Measurements from ENCODE around the gene ADSS1.

ADSS1 gene

DNA sequence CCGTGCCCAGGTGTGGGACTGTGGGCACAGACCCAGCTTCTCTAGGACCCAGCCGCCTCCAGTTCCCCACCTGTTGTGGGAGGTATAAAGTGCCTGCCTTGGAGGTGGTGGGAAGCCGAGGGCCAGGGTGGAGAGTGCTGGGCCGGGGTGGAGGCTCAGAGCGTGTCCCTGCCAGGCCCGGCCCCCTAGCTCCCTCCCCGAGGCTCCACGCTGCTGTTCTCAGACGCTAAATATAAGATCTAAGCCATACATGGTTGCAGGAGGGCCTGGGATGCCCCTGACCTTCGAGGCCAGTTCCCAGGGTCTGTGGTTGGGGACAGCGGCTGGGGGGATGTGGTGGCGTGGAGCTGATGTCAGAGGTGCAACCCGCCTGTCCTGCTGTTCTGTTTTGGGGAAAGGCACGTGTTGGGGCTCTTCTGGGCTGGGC is 23.8 kb upstream of the ADSS1 start:
- no peak for DNase-seq

GRCh38 chr14:104700747-104701217 is 23.2 kb upstream of the ADSS1 start:
- no peak for DNase-seq

GRCh38 chr14:104701383-104702076 is 22.5 kb upstream of the ADSS1 start:
- DNase-seq: no peak

GRCh38 chr14:104702106-104702505 is 21.9 kb upstream of the ADSS1 start:
- DNase-seq: no peak

DNA sequence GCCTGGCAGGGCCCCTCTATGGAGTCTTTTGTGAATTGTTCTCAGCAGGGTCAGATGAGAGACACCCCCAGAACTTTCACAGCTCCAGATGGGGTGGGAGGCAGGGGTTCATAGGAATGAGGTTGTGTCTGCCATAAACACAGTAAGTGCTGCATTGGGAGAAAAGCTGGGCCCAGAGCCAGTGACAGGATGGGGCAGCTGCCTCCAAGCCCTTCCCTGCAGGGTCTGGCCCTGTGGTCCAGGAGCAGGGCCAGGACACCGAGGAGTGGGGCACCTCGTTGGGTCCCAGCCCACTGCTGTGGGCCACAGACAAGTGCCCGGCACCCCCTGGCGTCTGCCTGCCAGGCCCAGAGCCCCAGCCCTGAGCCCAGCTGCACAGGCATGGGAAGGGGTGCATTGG is 21.4 kb upstream of the ADSS1 start:
- no peak for DNase-seq

- DNase-seq: no peak
These were observed 20.8 kb upstream of the ADSS1 start for GRCh38 chr14:104703269-104703668.

DNA sequence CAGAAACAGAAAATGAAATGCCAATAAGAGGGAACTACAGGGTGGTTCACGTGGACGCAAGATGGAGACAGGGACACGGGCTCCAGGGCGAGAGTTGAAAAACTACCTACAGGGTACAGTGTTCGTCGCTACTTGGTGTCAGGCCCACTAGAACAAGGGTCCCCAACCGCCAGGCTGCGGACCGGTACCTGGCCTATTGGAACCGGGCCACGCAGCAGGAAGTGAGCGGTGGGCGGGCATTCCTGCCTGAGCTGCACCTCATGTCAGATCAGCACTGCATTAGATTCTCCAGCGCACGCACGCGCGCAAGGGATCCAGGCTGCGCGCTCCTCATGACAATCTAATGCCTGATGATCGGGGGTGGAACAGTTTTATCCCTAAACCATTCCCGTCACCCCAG is 19.8 kb upstream of the ADSS1 start:
- DNase-seq: no peak

DNA sequence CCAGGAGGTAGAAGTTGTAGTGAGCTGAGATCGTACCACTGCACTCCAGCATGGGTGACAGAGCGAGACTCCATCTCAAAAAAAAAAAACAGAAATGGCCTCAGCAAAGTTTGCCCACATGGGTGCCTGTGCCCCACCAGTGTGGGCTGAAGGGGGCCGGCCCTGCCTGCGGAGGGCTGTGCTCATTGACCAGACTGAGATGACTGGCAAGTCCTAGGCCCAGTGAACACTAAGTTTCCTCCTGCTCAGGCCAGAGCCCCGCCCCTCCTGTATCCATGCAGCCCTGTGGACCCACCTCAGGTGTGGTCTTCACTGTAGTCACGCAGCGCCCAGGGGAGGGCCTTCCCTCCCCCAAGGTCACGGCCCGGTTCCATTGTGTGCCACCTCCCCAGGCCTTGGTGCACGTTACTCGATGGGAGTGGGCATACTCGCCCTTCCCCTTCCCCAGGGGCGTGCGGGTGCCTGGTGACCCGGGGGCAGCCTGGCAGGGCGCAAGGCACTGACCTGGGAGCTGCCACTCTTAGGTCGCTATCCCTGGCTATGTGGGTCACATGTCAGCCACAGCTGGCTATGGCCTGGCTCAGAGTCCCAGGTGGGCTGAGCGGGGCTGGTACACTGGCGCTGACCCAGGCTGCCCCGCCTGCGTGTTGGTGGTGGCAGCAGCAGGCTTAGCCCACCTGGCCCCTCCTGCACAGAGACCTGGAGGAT is 18.5 kb upstream of the ADSS1 start:
- DNase-seq: no peak

- no peak for DNase-seq
These were observed 17.1 kb upstream of the ADSS1 start for GRCh38 chr14:104706733-104707607.

GRCh38 chr14:104707608-104708595 is 16.1 kb upstream of the ADSS1 start:
- no peak for DNase-seq

GRCh38 chr14:104708606-104709268 is 15.3 kb upstream of the ADSS1 start:
- DNase-seq: peak; percentile 74

DNA sequence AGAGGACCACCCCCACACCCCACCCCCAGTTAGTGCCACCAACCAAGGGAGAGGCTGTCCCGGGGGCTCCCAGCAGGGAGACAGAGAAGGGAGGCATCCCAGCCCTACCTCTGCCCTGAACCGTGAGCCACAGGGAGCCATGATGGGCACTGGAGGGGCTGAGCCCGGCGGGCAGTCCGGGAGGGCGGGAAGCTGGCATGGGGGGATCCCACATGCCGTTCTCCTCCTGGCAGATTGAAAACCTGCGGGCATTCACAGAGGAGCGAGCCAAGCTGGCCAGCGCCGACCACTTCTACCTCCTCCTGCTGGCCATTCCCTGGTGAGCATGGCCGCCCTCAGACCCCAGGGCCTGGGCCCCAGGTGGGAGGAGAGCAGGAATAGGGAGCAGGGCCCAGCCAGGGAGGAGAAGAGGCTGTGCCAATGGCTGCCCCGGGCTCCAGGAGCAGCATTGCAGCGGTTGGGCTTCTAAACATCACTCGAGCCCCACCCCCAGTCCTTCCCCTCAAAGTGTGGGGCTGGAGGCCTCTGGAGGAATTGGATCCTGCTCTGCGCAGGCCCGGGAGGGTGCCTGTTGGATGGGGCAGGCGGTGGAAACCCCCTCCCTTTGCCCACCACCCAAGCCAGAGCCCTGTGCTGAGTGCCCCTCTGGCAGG is 14.5 kb upstream of the ADSS1 start:
- DNase-seq: no peak

DNA sequence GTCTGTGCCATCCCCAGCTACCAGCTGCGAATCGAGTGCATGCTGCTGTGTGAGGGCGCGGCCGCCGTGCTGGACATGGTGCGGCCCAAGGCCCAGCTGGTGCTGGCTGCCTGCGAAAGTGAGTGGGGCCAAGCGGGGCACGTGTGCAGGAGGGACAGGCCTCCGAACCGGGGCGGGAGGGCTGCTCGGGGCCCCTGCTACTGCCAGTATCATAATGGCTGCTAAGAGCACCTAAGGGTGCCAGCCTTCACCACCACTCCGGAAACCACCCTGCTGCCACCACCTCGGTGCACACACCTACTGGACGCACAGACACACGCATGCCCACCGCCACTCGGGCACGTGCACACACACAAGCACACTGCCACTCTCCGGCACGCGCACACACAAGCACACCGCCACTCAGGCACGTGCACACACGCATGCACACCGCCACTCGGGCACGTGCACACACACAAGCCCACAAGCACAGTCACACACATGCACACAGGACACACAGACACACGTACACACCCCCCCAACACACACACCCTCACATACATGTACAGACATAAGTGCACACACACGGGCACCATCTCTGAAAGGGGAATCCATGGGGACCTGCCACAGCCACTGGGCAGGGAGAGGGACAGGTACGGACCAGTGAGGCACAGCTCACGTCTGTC is 13.8 kb upstream of the ADSS1 start:
- DNase-seq: no peak

GRCh38 chr14:104712881-104713734 is 10.9 kb upstream of the ADSS1 start:
- no peak for DNase-seq

DNA sequence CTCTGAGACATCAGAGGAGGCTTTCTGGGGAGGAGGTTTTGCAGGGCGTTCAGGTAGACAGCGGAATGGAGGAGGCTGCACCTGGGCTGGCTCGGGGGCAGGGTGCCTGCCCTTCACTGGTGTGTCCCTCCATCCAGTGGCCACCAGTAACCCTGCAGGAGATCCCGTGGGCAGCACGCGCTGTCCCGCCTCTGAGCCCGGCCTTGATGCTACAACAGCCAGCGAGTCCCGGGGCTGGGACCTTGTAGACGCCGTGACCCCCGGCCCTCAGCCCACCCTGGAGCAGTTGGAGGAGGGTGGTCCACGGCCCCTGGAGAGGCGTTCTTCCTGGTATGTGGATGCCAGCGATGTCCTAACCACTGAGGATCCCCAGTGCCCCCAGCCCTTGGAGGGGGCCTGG is 10.0 kb upstream of the ADSS1 start:
- DNase-seq: no peak

GRCh38 chr14:104714681-104715080 is 9.3 kb upstream of the ADSS1 start:
- DNase-seq: no peak

DNA sequence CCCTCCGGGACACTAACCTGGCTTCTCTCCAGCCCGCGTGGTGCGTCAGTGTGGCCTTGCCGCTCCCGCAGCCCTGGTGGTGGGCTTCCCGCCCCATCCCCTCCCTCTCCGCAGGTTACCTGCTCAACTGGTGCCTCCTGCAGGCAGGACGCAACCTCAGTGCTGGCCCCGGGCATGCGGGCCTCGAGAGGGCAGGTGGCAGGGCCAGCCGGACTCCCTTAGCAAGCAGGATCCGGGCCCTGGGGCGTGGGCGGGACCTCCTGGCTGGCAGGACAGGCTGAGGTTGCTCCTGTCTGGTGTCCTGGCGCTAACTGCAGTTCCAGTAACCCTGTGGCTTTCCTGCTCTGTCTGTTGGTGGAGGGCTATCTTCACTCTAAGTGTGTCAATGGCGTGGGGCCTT is 8.6 kb upstream of the ADSS1 start:
- no peak for DNase-seq

DNA sequence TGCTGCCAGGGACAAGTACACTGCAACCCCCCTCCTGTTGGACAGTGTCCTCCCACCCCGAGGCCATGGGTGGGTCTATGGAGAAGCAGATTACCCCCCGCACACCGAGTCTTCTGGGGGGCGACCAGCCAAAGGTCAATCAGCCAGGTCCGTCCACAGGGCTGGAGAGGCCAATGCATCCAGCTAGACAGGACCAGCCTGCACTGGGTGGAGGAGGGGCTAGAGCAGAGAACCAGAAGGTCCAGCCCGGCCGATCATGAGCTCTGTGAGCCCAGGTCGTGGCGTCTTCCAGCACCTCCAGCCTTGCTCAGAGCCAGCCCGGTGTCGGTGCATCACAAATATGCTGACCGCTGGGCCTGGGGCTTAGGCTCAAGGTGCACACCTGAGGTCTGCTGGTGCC is 8.2 kb upstream of the ADSS1 start:
- no peak for DNase-seq

GRCh38 chr14:104717137-104717536 is 6.9 kb upstream of the ADSS1 start:
- no peak for DNase-seq

GRCh38 chr14:104717646-104718045 is 6.4 kb upstream of the ADSS1 start:
- DNase-seq: no peak

All from activated naive CD4-positive, alpha-beta T cell treated with anti-CD3 and anti-CD28 coated beads, Interleukin-2, amount 50 U/mL, for 16 hours (primary cell).